ENCODE data around the gene KCNQ1. TPM values are rescaled to one million over a fixed set of nuclear protein-coding genes. Genes with fewer than 3 reads are reported as not detected.

Gene KCNQ1
- total RNA-seq, 1 donor from 2014 or later, result 0.31 TPM

GRCh38 chr11:2411446-2412305, 33.1 kb upstream of the KCNQ1 start:
- no peak for DNase-seq

GRCh38 chr11:2412323-2412722, 32.5 kb upstream of the KCNQ1 start:
- DNase-seq, result no peak

GRCh38 chr11:2413742-2414579, 30.8 kb upstream of the KCNQ1 start:
- no peak for DNase-seq

GRCh38 chr11:2414616-2415015, 30.2 kb upstream of the KCNQ1 start:
- no peak for DNase-seq

- no peak for DNase-seq
Measured at GRCh38 chr11:2415171-2415570, 29.6 kb upstream of the KCNQ1 start.

- DNase-seq, result no peak
Measured at GRCh38 chr11:2415601-2416380, 29.0 kb upstream of the KCNQ1 start.

- no peak for DNase-seq
Measured at GRCh38 chr11:2416765-2417164, 28.0 kb upstream of the KCNQ1 start.

- DNase-seq, result no peak
Measured at GRCh38 chr11:2417856-2418692, 26.7 kb upstream of the KCNQ1 start.

GRCh38 chr11:2418693-2419360, 26.0 kb upstream of the KCNQ1 start:
- no peak for DNase-seq

GRCh38 chr11:2419638-2420501, 24.9 kb upstream of the KCNQ1 start:
- DNase-seq, result no peak

- no peak for DNase-seq
Measured at GRCh38 chr11:2420502-2421225, 24.1 kb upstream of the KCNQ1 start.

GRCh38 chr11:2421226-2421994, 23.4 kb upstream of the KCNQ1 start:
- DNase-seq, result no peak

GRCh38 chr11:2421996-2422395, 22.8 kb upstream of the KCNQ1 start:
- DNase-seq, result no peak

- DNase-seq, result no peak
Measured at GRCh38 chr11:2422461-2423156, 22.2 kb upstream of the KCNQ1 start.

- no peak for DNase-seq
Measured at GRCh38 chr11:2423157-2424025, 21.4 kb upstream of the KCNQ1 start.

- no peak for DNase-seq
Measured at GRCh38 chr11:2424811-2425495, 19.9 kb upstream of the KCNQ1 start.
